Prostate gland (tissue), 2 donors: Measurements from ENCODE around the gene NEDD4L.

Experiments
- CTCF ChIP-seq, 4 experiments: fragments of 200-600 bp in 2 of 4; fragments of 450-650 bp in 2 of 4; sonication (generic) in 2 of 4; IDR thresholded peaks; 1 replicate in 3 of 4; 2 replicates in 1 of 4; pipeline ENCODE4 v1.5.1; 2016 to 2019; ENCODE audit warnings: antibody characterized with exemption in 4 of 4, mild to moderate bottlenecking in 2 of 4, moderate library complexity in 2 of 4
- POLR2A ChIP-seq: fragments of 450-650 bp; IDR thresholded peaks from one replicate; pipeline ENCODE4 v1.6.1; 2016; ENCODE audit warnings: antibody characterized with exemption, mild to moderate bottlenecking

DNA sequence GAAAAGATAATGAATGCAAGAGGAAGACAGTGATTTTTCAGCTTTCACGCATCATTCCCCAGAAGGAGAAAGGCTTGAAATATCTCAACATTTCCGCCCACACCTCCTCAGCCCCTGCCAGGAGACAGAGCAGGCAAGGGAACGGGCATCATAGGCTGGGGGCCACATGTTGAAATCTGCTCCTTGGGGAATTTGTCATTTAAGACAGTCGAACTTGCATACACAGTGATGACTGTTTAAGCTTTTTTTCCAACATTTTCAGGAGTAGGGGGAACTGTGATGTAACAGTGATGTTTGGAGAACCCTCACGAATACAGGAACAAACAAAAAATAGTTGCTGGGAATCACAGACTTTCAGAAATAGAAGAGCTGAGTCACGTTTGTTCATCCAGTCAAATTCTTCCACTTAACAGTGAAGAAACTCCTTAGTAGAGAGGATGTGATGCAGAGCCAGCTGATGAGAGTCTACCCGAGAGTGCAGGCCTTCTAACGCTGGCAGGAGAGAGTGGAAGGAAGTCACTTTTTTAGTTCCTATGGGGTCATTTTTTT lies 318.1 kb downstream of the NEDD4L start:
- TF ChIP-seq CTCF (IDR thresholded peaks at IDR 0.05) (no peak), POLR2A (no peak)
